C1 segment of cervical spinal cord (tissue), 14 donors: Measurements from ENCODE around the gene PLVAP.
A peak's percentile ranks its signal among the peaks of the same experiment; 100 is the strongest.

Experiments
- DNase-seq, 14 donors: peaks; one replicate each; lab custom pipeline; 2025; lab: John Stamatoyannopoulos, UW

The PLVAP gene

DNA sequence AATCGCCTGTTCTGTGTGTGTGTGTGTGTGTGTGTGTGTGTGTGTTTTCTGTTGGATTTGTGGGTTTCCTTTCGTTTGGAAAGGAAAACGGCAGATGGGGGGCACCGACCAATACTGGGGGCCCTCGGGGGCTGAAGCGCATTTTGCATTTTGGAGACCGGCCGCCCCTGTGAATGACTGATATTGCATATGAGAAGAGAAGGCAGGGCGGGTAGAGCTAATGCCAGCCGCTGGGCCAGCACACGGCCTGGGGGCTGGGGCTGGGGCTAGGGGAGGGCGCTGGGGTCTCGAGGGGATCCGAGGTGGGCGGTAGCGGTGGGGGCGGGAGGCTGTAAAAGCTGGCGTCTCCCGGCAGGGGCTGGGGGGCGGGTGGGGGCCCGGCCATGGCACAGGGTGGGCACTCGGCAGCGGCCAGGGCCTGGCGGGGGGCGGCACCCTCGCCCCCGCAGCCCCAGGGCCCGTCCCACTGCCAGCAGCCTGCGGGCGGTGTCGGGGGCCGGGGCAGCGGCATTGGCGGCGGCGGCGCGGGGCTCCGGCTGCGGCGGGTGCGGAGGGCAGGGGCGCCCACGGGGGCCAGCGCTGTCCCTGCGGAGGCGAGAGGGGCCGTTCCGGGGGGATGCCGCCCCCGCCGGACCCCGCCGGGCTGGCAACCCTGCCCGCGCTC lies 53.7 kb downstream of the PLVAP start:
- DNase-seq = no peak

- DNase-seq = peak in 7 of 14 donors; percentile 8 to 51 (median 27)
Observed at GRCh38 chr19:17322854-17323253, 54.3 kb downstream of the PLVAP start.

DNA sequence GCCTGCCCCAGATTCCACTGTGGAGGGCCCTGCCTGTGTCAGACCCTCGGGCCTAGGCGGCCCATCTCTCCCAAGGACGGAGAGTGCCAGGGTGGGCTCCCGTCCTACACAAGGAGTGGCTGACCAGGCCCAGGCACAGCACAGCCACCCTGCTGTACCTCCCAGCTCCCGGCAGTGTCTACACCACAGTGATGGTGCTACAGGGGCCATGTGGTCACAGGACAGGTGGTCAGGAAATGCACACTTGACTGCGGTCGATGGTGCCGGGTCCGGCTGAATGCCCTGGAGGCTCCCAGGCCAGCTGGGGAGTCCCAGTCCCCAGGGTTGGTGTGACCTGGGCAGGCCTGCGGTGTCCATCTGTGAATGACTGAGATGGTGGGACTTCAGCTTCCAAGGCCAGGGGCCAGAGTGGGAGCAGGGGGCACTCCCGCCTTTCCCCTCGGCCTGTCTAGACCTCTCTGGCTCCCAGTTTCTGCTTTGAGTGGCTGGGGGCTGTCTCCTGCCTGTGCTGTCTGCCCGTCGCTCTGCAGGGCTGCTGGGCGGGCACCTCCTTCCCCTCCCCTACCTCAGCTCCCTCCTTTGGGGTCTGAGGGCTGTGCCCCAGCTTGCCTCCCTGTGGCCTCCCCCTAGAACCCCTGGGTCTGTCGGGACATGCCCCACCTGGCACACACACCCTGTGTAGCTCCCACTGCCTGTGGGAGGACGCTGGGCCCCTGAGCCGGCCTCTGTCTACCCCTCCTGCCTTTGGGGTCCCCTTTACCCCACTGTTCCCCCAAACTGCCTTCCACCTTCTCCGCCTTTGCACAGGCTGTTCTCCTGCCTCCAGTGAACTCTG lies 55.3 kb downstream of the PLVAP start:
- no peak for DNase-seq

DNA sequence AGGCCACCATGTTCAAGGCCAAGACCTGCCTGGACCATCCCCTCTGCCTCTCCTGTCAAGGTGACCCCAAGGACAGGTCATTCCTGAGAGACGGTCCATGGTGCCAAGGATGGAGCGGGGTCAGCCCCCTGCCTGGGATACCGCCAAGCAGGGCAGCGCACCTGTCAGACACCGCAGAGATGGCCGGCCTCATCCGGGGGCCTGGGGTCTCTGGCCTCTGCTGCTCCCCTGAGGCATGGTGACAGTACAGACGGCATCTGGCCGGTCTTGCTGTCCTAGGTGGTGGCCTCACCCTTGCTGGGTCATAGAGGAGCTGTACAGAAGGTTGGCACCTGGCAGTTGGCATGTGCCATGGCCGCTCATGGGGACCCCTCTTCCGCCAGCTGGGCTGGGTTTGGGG lies 56.7 kb downstream of the PLVAP start:
- DNase-seq = no peak

GRCh38 chr19:17319473-17320238 lies 57.5 kb downstream of the PLVAP start:
- DNase-seq = no peak

GRCh38 chr19:17318966-17319365 lies 58.2 kb downstream of the PLVAP start:
- no peak for DNase-seq

GRCh38 chr19:17314007-17314593 lies 63.0 kb downstream of the PLVAP start:
- no peak for DNase-seq

DNA sequence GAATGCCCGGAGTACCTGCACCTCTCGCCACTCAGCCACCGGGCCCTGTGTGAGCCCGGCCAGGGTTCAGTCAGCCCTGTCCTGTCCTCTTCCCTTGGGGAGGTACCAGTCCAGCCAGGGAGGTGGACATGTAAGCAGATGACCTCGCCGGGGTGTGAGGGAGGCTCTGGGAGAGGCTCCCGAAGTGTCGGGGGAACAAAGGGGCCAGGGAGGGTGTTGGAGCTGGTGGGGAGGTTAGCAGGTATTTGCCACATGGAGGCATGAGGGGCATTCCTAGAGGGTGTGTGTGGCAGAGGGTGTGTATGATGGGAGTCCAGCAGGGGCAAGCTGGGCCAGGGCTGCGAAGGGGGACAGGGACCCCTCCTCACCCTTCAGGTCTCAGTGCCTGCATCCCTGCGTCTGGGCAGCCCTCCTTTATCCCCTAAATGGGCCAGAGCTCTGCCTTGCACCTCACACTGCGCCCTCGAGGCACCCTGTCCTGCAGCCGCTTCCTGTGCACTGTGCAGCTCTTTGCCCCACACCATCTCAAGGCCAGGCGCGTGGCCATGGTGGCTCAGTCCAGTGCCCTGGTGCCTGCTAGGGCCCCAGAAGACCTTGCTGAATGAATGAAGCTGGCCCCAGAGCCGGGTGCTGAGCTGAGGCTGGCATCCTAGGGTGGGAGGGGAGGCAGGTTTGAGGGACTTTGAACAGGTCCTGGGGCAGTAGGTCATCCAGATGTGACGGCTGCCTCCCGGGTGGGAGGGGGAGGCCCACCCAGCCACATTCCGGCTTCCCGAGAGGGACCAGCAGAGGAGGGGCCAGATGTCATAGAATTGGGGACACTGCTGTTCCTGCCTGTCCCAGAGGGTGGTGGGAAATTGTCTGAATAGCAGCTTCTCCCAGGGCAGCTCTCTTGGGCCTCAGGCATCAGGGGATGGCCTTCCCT lies 64.7 kb downstream of the PLVAP start:
- no peak for DNase-seq

- DNase-seq = no peak
Observed at GRCh38 chr19:17311455-17312188, 65.5 kb downstream of the PLVAP start.

- DNase-seq = no peak
Observed at GRCh38 chr19:17309965-17310461, 67.1 kb downstream of the PLVAP start.

DNA sequence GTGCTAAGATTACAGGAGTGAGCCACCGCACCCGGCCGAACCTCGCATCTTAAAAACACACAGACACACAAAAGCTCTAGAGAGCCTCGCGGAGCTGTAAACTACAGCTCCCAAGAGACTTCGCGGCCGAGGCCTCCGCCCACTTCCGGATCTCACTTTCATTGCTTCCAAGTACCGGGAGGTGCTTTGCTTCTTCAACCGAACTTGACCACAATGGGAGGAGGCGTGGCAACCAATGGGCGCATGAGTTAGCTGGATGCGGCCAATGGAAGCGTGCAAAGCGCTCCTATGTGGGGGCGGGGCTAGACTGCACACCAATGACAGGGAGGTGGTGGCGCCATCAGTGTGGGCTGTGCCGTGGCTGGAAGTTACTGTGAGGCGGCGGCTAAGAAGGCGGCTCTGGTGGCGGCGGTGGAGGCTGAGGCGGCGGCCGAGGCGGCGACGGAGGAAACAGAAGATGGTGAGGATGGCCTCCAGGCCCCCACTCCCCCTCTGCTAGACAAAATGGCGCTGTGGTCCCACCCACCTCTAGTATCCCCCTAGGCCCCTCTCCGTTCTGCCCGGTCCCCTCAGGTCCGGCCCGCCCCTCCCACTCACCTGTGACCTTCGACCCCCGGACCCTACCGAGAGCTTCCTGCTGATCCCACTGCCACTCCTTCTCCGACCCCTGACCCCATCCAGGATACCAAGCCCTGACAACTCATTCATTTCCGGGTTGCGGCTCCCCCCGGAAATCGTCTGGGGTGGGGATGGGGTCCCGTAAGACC lies 67.8 kb downstream of the PLVAP start, which contains the start of gene DDA1:
Gene DDA1, plus strand, starts transcription at position 366 of the 767 bp plus-strand sequence. Its CDS starts 92 bp downstream, at position 458.
- peak; percentile 84 to 99 (median 97) for DNase-seq

GRCh38 chr19:17307876-17308377 lies 69.2 kb downstream of the PLVAP start:
- DNase-seq = no peak

DNA sequence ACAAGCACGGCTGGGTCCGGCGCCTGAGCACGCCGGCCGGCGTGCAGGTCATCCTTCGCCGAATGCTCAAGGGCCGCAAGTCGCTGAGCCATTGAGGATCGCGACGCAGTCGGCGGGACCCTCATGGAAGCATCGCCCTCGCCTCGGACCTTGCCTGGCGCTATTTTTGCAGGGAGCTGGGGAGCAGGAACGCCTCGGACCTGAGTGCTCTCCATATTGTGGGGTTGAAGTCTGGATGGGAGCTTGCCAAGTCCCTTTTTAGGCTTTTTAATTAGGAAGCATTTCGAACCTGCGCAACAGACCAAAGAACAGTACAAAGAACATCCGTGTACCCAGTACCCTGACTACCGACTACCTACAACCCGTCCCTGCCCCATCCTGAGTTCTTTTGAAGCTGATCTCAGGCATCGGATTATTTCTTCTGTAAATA lies 70.8 kb downstream of the PLVAP start:
- DNase-seq = peak in 2 of 14 donors; percentile 52 to 71

DNA sequence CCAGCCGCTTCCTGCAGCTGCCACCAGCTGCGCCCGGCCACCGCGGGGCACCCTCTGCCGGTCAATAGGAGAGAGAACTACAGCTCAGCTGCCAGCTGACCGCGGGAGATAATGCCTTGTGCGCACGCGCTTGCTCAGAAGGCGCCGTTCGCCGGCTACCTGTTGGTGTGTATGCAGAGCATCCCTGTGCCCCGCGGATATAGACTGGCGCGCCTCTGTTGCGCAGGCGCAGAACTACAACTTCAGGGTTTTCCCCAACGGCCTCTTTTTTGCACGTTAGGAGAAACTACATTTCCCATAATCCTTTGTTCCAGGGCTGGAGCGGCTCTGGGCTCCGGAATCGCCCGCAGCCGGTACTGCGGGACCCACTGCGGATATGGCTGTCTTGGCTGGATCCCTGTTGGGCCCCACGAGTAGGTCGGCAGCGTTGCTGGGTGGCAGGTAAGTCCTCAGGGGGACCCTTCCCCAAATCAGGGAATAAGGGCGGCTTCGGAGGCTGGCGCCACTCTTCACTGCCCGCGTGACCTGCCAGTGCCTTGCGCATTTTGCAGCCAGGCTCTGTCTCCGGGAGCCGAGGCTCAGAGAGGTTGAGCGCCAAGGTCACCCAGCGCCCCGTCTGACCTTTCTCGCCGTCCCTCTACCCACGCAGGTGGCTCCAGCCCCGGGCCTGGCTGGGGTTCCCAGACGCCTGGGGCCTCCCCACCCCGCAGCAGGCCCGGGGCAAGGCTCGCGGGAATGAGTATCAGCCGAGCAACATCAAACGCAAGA lies 71.4 kb downstream of the PLVAP start, which contains the start of gene MRPL34:
Gene MRPL34, plus strand, starts transcription at position 356 of the 768 bp plus-strand sequence. Its CDS starts 21 bp downstream, at position 377.
- peak; percentile 65 to 98 (median 95) for DNase-seq

DNA sequence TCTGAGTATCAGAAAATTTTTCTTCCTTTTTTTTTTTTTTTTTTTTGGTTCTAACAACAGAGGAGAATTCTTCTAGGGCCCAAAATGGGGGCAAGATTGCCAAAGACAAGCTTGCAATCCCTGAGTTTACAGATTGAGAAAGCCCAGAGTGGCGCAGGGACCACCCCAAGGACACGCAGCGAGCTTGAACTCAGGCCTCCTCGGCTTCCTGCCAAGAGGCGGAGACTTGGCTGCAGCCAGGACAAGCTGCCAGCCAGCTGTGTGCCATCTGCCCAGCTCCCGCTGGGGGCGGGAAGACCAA lies 72.0 kb downstream of the PLVAP start:
- DNase-seq = no peak

- DNase-seq = peak in 1 of 14 donors; percentile 19
Observed at GRCh38 chr19:17304386-17305215, 72.5 kb downstream of the PLVAP start.

DNA sequence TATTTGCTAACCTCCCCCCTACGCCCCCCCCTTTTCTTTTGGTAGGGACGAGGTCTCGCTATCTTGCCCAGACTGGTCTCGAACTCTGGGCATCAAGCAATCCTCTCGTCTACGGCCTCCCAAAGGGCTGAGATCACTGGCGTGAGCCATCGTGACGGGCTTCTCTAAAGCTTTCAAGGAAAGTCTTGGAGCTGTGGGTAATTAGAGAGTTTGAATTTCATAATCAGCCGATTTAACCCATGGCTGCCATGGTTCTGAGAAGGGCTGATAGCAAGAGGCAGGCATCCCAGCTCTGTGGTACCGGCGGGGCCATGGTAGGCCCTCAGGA lies 73.2 kb downstream of the PLVAP start:
- DNase-seq = peak in 1 of 14 donors; percentile 13
